ENCODE measurements around the gene CIB2. TPM values are rescaled to one million over a fixed set of nuclear protein-coding genes. Genes with fewer than 3 reads are reported as not detected.

CIB2 gene
- total RNA-seq, 2 donors from 2014 or later: 16.7 to 23.0 TPM

DNA sequence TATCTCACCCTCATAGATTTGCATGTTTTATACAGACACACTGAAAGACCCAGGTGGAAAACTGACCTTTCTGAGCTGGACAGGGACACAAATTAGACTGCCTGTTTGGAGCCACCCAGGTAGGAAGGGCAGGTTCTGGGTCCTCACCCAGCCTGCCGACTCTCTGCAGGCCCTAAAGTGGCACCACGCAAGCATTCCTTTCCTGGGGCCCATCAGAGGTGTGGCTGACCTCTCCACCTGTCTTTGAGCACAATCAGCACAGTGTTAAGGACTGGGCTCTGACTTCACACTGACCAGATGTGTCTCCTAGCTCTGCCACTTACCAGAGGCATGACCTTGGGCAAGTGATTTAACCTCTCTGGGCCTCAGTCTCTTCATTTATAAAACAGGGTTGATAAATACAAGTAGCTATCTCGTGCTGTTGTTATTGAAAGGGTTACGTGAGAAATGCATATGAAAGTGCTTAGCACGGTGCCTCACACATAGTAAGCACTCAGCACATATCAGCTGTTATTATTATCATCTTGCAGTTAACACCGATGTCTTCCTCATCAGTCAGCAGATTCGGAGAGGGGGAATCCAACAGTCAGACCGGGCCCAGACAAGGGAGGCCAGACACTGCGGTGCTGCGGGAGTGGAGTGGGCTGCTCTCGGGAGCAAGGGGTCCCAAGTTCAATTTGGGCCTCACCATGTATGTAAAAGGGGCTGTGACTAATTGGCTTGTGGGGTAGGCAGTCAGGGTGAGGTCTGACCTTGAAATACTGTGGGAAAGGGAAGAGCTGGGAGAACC, 51.8 kb downstream of the CIB2 start:
- WGBS: 92% methylated on average over 11 of the region's 11 CpGs
- Histone ChIP-seq H3K9me3 (no peaks in the 10 kb centered on the region), H3K36me3 (no peaks in the 10 kb centered on the region), H3K27me3 (replicated peaks; ENCODE audit: insufficient read depth) (no peaks in the 10 kb centered on the region), H3K27ac (no peak overlapping the region), H3K4me3 (no peak overlapping the region), H3K4me1 (replicated peaks) (peaks cover 15% of the 10 kb centered on the region)
- intact Hi-C loops (cut with DNase I): loop anchor here (5.0 kb wide), 2 partner anchors 47 to 72 kb away; no protein-coding TSS in a partner anchor
- no peak for TF ChIP-seq POLR2A (IDR thresholded peaks at IDR 0.05)
- TF ChIP-seq, protein P1, sequence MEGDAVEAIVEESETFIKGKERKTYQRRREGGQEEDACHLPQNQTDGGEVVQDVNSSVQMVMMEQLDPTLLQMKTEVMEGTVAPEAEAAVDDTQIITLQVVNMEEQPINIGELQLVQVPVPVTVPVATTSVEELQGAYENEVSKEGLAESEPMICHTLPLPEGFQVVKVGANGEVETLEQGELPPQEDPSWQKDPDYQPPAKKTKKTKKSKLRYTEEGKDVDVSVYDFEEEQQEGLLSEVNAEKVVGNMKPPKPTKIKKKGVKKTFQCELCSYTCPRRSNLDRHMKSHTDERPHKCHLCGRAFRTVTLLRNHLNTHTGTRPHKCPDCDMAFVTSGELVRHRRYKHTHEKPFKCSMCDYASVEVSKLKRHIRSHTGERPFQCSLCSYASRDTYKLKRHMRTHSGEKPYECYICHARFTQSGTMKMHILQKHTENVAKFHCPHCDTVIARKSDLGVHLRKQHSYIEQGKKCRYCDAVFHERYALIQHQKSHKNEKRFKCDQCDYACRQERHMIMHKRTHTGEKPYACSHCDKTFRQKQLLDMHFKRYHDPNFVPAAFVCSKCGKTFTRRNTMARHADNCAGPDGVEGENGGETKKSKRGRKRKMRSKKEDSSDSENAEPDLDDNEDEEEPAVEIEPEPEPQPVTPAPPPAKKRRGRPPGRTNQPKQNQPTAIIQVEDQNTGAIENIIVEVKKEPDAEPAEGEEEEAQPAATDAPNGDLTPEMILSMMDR (IDR thresholded peaks at IDR 0.05): no peak
- no peak for TF ChIP-seq POLR2AphosphoS5 (IDR thresholded peaks at IDR 0.05)
- no peak for DNase-seq (ENCODE audit: low spot score)

DNA sequence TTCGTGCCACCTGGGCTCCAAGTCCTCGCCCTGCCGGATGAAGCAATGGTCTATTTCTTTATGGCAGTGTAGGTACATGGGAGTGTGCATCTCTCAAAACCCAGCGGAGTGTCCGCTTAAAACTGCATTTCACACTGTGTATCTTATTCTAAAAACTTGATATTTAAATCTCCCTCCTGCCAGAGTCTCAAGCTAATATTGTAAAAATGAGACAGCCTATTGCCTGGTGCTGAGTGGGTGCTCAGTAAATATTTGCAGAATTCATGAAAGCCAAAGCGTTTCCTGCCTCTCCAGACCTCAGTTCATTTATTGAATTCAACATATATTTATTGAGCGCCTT, 53.4 kb downstream of the CIB2 start:
- DNase-seq (ENCODE audit: low spot score): no peak
- Histone ChIP-seq H3K4me3 (peak overlapping the region; percentile 74 to 87), H3K9me3 (no peaks in the 10 kb centered on the region), H3K4me1 (replicated peaks) (peaks cover 23% of the 10 kb centered on the region), H3K27me3 (replicated peaks; ENCODE audit: insufficient read depth) (no peaks in the 10 kb centered on the region), H3K36me3 (no peaks in the 10 kb centered on the region), H3K27ac (peak overlapping the region in 1 of 2 donors; percentile 89)
- TF ChIP-seq POLR2AphosphoS5 (IDR thresholded peaks at IDR 0.05): peak; percentile 12
- TF ChIP-seq, protein P1 (IDR thresholded peaks at IDR 0.05): no peak
- TF ChIP-seq POLR2A (IDR thresholded peaks at IDR 0.05): no peak
- intact Hi-C loops (cut with DNase I): loop anchor here (5.0 kb wide), 2 partner anchors 46 to 71 kb away; no protein-coding TSS in a partner anchor
- WGBS: 12% methylated on average over 7 of the region's 7 CpGs

DNA sequence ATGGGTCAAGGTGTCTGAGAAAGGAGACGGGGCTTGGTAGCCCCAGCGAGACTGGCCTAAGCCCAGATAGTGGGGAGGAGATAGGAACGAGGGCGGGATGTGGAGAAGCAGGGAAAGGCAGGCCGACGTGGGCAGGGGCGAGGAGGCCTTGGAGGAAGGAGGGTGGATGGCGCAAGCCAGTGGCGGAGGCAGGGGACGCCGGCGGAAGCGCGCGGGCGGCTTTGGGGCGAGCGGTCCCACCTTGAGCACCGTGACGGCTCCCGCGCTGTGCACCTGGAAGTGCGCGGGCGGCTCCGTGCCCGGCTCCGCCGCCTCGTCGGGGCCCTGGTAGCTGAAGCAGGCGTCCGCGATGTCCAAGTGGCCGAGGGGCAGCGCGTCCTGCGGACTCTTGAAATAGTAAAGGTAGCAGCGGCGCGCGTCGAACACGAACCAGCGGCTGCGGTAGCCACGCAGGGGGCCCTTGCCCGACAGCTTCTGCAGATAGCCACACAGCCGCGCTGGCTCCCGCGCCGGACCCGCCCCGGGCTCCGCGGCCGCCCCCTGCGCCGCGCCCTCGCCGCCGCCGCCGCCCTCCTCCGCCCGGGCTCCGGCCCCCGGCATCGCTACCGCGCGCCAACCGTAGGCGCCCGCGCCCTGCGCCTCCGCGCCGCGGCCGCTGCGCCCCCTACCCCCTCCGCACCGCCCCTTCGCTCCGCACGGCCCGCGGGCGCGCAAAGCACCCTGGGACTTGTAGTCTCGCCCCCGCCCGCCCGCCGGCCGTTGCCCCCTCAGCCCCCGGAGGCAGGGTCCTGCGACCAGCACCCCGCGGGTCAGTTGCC, 54.0 kb downstream of the CIB2 start, which contains the start of gene TBC1D2B:
Gene TBC1D2B (minus strand): TSS at position 659 of the 818 bp plus-strand sequence. CDS start 59 bp downstream, at position 600.
- intact Hi-C loops (cut with DNase I): loop anchor here (5.0 kb wide), 2 partner anchors 45 to 70 kb away; no protein-coding TSS in a partner anchor
- Histone ChIP-seq H3K27ac (peak within 1 kb of the TSS; percentile 86 to 89), H3K9me3 (no peaks in the 10 kb centered on the region), H3K36me3 (no peaks in the 10 kb centered on the region), H3K4me3 (peak within 1 kb of the TSS; percentile 74 to 87), H3K4me1 (replicated peaks) (peaks cover 28% of the 10 kb centered on the region), H3K27me3 (replicated peaks; ENCODE audit: insufficient read depth) (no peaks in the 10 kb centered on the region)
- peak; percentile 60 for DNase-seq (ENCODE audit: low spot score)
- WGBS: under 1% methylated on average over 83 of the region's 104 CpGs
- peak; percentile 3 for TF ChIP-seq POLR2AphosphoS5 (IDR thresholded peaks at IDR 0.05)
- no peak for TF ChIP-seq POLR2A (IDR thresholded peaks at IDR 0.05)
- TF ChIP-seq, protein P1 (IDR thresholded peaks at IDR 0.05): peak in 3 of 4 experiments; percentile 2 to 19 (median 13)

DNA sequence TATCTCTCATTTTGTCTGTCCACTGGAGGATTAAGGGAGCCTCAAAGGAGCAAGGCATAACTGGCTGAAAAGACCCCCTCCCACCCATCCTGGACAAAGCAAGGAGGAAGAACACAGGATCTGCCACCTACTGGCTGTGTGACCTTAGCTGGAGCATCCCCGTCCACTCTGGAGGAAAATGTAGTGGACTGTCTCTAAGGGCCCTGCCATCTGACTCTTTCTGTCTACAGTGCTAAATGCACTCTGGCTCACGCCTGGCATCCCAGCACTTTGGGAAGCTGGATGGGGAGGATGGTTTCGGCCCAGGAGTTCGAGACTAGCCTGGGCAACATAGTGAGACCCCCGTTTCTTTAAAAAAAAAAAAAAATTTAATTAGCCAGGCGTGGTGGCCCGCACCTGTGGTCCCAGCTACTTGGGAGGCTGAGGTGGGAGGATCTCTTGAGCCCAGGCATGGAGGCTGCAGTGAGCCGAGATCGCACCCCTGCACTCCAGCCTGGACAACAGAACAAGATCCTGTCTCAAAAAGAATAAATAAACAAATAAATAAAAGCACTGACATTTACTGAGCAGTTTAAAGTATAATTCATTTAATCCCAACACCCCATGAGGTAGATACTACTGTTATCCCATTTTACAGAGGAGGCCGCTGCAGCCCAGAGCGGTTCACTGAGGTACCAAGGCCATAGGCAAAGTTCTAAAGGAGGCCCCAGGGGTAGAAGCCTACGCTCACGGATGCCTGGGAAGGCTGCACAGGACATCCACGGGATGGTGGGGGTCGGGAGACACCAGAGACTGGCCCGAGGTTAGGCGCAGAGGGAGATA, 54.8 kb downstream of the CIB2 start:
- peak overlapping the region; percentile 74 to 87 for H3K4me3 ChIP-seq
- TF ChIP-seq, protein P1 (IDR thresholded peaks at IDR 0.05): peak in 1 of 4 experiments; percentile 24
- no peak for TF ChIP-seq POLR2A (IDR thresholded peaks at IDR 0.05)
- WGBS: 44% methylated on average over 17 of the region's 17 CpGs
- H3K27ac ChIP-seq: peak overlapping the region; percentile 86 to 89
- H3K4me1 ChIP-seq (replicated peaks): peaks cover 31% of the 10 kb centered on the region
- no peaks in the 10 kb centered on the region for H3K9me3 ChIP-seq
- H3K36me3 ChIP-seq: no peaks in the 10 kb centered on the region
- DNase-seq (ENCODE audit: low spot score): no peak
- H3K27me3 ChIP-seq (replicated peaks; ENCODE audit: insufficient read depth): no peaks in the 10 kb centered on the region
- intact Hi-C loops (cut with DNase I): loop anchor here (5.0 kb wide), 2 partner anchors 44 to 69 kb away; no protein-coding TSS in a partner anchor

Data from prostate gland (tissue), 2 donors.